HFF-Myc (cell line): ENCODE data around the gene TMEM117.

ENCODE experiments used
- DNase-seq: peaks from one replicate; pipeline ENCODE4 v3.0.0-alpha.2; 2011; ENCODE audit warnings: low read depth; ENCODE audit errors: extremely low read depth
- H3K4me3 ChIP-seq: replicated peaks from 2 replicates; pipeline ENCODE4 v1.5.1; 2011; ENCODE audit warnings: low read depth, mild to moderate bottlenecking, control low read depth, low read length
- CTCF ChIP-seq: IDR thresholded peaks from 2 replicates; pipeline ENCODE4 v1.5.1; 2012; ENCODE audit warnings: mild to moderate bottlenecking, low read depth, low read length, control low read depth; ENCODE audit errors: missing control alignments

Gene TMEM117

GRCh38 chr12:43935581-43935980 lies 99.7 kb downstream of the TMEM117 start:
- H3K4me3 ChIP-seq: no peak overlapping the region
- DNase-seq: no peak
- no peak for TF ChIP-seq CTCF

GRCh38 chr12:43937947-43938346 lies 102.1 kb downstream of the TMEM117 start:
- H3K4me3 ChIP-seq: no peak overlapping the region
- peak; percentile 22 for TF ChIP-seq CTCF
- no peak for DNase-seq

- no peak for TF ChIP-seq CTCF
- H3K4me3 ChIP-seq: no peak overlapping the region
- no peak for DNase-seq
Observed at GRCh38 chr12:43942379-43942778, 106.5 kb downstream of the TMEM117 start.

GRCh38 chr12:43945983-43946382 lies 110.1 kb downstream of the TMEM117 start:
- no peak overlapping the region for H3K4me3 ChIP-seq
- DNase-seq: no peak
- no peak for TF ChIP-seq CTCF

GRCh38 chr12:43951286-43951685 lies 115.4 kb downstream of the TMEM117 start:
- no peak for DNase-seq
- TF ChIP-seq CTCF: no peak
- no peak overlapping the region for H3K4me3 ChIP-seq

GRCh38 chr12:43957732-43958372 lies 122.0 kb downstream of the TMEM117 start:
- H3K4me3 ChIP-seq: no peak overlapping the region
- peak; percentile 21 for DNase-seq
- TF ChIP-seq CTCF: peak; percentile 40

- TF ChIP-seq CTCF: no peak
- H3K4me3 ChIP-seq: no peak overlapping the region
- no peak for DNase-seq
Observed at GRCh38 chr12:43964033-43964432, 128.2 kb downstream of the TMEM117 start.
